HG03280 (cell line): ENCODE results near the gene BAIAP3.

Experiments
- ATAC-seq: cut with Tn5 transposase; IDR thresholded peaks from one replicate; pipeline ENCODE4 v1.9.1; 2021; ENCODE audit warnings: mild to moderate bottlenecking, moderate library complexity; ENCODE audit not compliant: unreplicated experiment

Gene BAIAP3

GRCh38 chr16:1330931-1331711 lies 2.3 kb upstream of the BAIAP3 start:
- ATAC-seq, result no peak

GRCh38 chr16:1331712-1332617 lies 1.5 kb upstream of the BAIAP3 start:
- no peak for ATAC-seq

- ATAC-seq, result no peak
These were observed 762 bp upstream of the BAIAP3 start for GRCh38 chr16:1332618-1333148.

- no peak for ATAC-seq
These were observed 632 bp downstream of the BAIAP3 start for GRCh38 chr16:1333854-1334700.

DNA sequence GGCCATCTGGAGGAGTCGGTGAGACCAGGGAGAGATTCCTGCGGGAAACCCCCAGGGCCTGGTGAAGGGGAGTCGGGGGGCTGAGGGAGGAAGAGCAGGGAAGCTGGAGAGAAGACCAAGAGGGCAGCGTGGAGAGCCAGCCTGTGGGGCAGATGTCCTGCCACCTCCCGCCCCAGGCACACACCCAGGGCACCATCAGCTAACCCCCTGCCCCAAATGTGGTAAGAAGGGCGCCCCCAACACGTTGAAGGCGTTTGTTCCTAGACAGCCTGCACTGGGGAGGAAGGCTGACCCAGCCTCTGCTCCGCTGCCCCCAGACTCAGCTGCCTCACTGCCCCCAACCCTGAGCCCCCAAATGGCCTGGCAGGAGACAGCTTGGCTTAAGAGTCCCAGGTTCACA lies 1.3 kb downstream of the BAIAP3 start:
- ATAC-seq, result no peak

DNA sequence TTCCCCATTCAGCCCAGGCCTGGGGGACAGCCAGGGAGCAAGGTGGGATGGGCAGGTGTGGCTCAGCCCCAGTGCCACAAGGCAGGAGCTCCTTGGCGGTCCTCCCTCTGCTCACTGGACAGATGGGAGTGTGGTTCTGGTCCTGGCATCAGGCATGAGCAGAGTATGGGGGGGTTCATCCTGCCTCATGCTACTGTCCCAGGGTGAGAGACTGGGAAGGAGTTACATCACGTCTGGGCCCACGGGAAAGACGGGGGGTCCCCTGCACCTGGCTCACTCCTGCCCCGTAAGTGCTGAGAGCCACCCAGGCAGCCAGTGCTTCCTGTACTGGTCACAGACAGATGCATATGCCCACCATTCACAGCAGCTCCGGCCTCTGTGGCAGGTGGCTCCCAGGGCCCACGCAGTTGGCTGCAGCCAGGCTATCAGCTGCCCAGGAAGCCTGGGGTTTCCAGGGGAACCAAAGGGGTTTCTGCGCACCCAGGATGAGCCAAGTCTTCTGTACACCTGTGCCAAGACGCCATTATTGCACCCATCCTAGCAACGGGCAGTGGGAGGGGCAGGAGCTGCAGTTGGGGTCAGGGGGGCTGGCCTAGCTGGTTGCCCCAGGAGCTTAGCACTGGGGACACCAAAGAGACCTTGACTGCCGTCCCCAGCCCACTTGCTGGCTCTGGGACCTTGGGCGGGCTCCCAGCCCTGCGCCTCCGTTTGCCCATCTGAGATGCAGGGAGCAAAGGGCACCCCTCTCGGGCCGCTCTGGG lies 1.9 kb downstream of the BAIAP3 start:
- ATAC-seq, result no peak

- no peak for ATAC-seq
These were observed 2.6 kb downstream of the BAIAP3 start for GRCh38 chr16:1335996-1336395.

- no peak for ATAC-seq
These were observed 3.2 kb downstream of the BAIAP3 start for GRCh38 chr16:1336619-1337018.

GRCh38 chr16:1337486-1337885 lies 4.0 kb downstream of the BAIAP3 start:
- no peak for ATAC-seq

GRCh38 chr16:1338119-1338730 lies 4.8 kb downstream of the BAIAP3 start:
- ATAC-seq, result no peak

DNA sequence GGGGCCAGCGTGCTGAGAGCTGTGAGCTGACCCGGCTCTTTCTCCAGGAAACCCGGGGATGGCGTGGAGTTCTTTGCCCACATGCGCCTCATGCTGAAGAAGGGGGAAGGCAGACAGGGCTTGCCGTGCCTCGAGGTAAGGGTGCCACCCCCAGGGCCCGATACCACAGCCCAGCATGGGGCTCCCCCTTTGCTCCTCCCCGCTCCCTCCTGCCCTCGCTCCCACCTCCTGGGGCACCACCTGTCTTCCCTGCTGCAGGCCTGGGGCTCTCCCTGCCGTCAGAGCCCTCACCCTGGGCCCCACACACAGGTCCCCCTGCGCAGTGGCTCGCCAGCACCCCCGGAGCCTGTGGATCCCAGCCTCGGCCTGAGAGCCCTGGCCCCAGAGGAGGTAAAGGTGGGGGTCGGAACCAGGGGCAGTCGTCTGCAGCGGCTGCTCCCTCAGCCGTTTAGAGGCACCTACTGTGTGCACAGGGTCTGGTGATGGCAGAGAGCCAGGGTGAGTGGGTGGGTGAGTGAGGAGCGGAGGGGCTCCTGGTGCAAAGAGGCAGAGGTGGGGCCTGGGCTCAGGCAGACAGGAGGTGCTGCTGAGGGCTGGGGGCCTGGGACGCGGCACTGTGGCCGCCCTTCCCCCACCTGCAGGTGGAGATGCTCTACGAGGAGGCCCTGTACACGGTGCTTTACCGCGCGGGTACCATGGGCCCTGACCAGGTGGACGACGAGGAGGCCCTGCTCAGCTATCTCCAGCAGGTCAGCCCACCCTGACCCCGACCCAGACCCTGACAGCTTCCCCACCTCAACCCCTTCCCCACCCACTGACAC lies 5.6 kb downstream of the BAIAP3 start:
- ATAC-seq, result no peak

DNA sequence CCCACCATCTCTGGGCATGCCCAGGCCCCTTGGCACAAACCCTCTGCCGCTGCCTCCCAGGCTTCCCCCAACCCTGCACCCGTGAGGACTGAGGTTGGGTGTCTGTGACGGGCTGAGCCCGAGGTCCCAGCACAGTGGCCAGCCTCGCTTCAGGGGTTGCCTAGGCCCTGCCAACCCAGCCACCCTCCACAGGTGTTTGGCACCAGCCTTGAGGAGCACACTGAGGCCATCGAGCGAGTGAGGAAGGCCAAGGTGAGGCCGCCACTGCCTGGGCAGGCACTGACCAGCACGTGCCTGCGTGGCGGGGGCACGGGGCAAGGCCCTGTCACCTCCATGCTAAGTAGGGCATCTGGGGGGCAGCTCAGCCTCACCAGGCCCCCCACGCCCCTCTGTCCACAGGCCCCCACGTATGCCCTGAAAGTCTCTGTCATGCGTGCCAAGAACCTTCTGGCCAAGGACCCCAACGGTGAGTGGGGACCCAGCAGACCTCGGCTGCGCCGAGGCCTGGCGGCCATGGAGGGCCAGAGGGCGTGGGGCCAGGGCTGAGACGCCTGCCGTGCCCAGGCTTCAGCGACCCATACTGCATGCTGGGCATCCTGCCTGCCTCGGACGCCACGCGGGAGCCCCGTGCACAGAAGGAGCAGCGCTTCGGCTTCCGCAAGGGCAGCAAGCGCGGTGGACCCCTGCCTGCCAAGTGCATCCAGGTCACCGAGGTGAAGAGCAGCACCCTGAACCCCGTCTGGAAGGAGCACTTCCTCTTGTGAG lies 7.5 kb downstream of the BAIAP3 start:
- ATAC-seq, result no peak

DNA sequence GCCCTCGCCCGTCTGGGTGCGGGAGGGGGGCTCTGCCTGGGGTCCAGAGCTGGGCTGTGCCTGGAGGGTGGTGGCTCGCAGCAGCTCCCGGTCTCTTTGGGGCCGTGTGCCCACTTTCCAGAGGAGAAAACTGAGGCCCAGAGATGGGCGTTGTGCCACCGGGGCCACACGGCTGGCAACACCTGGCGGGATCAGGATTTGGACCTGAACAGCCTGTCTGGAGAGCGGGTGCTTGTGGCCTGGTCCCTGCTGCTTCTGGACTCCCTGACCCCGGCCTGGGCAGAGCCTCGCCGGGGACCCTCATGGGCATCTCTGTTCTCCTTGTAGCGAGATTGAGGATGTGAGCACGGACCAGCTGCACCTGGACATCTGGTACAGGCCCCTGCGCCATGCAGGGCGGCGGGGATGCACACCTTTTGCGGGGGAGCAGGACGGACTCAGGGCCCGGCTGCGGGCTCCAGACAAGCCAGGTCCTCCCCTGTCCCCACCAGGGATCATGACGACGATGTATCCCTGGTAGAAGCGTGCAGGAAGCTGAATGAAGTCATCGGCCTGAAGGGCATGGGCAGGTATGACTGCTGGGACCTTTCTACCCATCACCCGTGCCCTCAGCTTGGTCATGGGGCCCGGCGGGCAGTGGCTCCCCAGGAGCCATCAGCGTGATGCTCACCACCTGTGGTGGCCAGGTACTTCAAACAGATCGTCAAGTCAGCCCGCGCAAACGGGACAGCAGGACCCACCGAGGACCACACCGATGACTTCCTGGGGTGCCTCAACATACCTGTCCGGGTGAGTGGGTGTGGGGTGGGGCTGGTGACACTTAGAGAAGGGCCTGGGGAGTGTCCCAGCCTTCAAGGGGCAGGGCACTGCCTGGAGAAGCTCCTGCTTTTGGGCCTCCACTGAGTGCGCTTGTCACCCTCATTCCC lies 8.3 kb downstream of the BAIAP3 start:
- ATAC-seq, result no peak

DNA sequence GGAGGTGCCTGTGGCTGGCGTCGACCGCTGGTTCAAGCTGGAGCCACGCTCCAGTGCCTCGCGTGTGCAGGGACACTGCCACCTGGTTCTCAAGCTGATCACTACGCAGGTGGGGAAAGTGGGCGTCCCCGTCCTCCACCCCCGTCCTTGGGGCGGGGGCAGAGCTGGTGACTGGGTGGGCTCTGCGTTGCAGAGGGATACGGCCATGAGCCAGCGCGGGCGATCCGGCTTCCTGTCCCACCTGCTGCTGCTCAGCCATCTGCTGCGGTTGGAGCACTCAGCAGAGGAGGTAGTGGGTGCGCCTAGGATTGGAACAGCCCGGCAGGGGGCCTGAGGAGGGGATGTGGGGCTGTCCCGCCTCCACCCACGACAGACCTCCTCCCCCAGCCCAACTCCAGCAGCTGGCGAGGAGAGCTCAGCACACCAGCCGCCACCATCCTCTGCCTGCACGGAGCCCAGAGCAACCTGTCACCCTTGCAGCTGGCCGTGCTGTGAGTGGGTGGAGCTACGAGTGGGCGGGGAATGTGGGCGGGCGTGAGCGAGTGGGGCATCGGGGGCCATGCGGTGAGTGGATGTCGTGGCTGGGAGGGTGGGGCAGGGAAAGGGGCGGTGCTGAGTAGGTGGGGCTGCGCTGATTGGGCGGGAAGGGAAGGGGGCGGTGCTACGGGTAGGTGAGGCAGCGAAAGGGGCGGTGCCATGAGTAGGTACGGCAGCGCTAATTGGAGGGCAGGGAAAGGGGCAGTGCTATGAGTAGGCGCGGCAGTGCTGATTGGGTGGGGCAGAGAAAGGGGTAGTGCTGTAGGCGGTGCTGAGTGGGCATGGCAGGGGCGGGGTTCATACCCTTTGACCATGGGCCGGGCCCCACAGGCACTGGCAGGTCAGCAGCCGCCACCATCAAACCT lies 9.3 kb downstream of the BAIAP3 start:
- peak; percentile 85 for ATAC-seq

GRCh38 chr16:1343428-1344242 lies 10.2 kb downstream of the BAIAP3 start:
- ATAC-seq, result no peak
